H1 (cell line): Measurements from ENCODE around the gene KIF26B. TPM values are rescaled to one million over a fixed set of nuclear protein-coding genes. Genes with fewer than 3 reads are reported as not detected.

Experiments used
- CTCF ChIA-PET: fragments of 300-600 bp; sonication (Branson Sonifier 250); formaldehyde crosslinking; loops from one replicate; lab custom pipeline; 2021; ENCODE audit not compliant: partially characterized antibody; lab: Charles Lee
- POLR2A ChIA-PET: fragments of 300-600 bp; sonication (Branson Sonifier 250); formaldehyde crosslinking; loops from one replicate; lab custom pipeline; 2021; ENCODE audit warnings: inconsistent platforms; ENCODE audit not compliant: partially characterized antibody; lab: Charles Lee
- DNase-seq, 2 experiments: peaks; one replicate each; pipeline versions ENCODE4 v3.0.0 to v3.0.0-alpha.2; 2010 to 2022; ENCODE audit warnings: low spot score in 2 of 2, low read depth in 1 of 2, mixed read lengths in 1 of 2
- FAIRE-seq: peaks from 2 replicates; lab custom pipeline; 2011; peaks lifted over from hg19 to GRCh38; lab: Jason Lieb, UNC
- H2AFZ ChIP-seq: 2 replicates; pipeline ENCODE4 v1.8.1; 2012; ENCODE audit warnings: low read length, inconsistent platforms
- H2AK5ac ChIP-seq: 2 replicates; pipeline ENCODE4 v1.6.1; 2013; ENCODE audit warnings: low read depth, low read length
- H2BK120ac ChIP-seq: replicated peaks from 2 replicates; pipeline ENCODE3; 2013; ENCODE audit warnings: low read depth, low read length, inconsistent platforms
- H2BK12ac ChIP-seq: 2 replicates; pipeline ENCODE4 v1.6.1; 2013; ENCODE audit warnings: low read depth, low read length
- H2BK15ac ChIP-seq: 2 replicates; pipeline ENCODE4 v1.6.1; 2013; ENCODE audit warnings: low read length
- H2BK20ac ChIP-seq: 2 replicates; pipeline ENCODE4 v1.6.1; 2013; ENCODE audit warnings: low read length
- H2BK5ac ChIP-seq: 2 replicates; pipeline ENCODE4 v1.6.1; 2013; ENCODE audit warnings: low read depth, low read length
- H3K14ac ChIP-seq: 2 replicates; pipeline ENCODE4 v1.6.1; 2013; ENCODE audit warnings: inconsistent platforms; ENCODE audit not compliant: insufficient read length
- H3K18ac ChIP-seq: 2 replicates; pipeline ENCODE4 v1.6.1; 2013; ENCODE audit warnings: low read length; ENCODE audit errors: extremely low read depth
- H3K23ac ChIP-seq: 2 replicates; pipeline ENCODE4 v1.6.1; 2013; ENCODE audit warnings: inconsistent platforms; ENCODE audit not compliant: insufficient read length
- H3K23me2 ChIP-seq: 2 replicates; pipeline ENCODE4 v1.6.1; 2013; ENCODE audit warnings: low read depth, low read length
- H3K27ac ChIP-seq: 2 replicates; pipeline ENCODE4 v1.6.1; 2011; ENCODE audit warnings: low read depth, low read length, inconsistent platforms
- H3K27me3 ChIP-seq, 4 experiments: replicated peaks in 1 of 4; 1 replicate in 1 of 4; 2 replicates in 3 of 4; pipeline versions ENCODE4 v1.6.1 to v1.8.1; 2011 to 2013; ENCODE audit warnings: low read length in 3 of 4, mild to moderate bottlenecking in 3 of 4, inconsistent platforms in 2 of 4, mixed read lengths in 2 of 4, moderate library complexity in 1 of 4; ENCODE audit not compliant: control insufficient read depth in 3 of 4, insufficient read depth in 3 of 4; ENCODE audit errors: extremely low read depth in 1 of 4
- H3K36me3 ChIP-seq, 4 experiments: 2 replicates each; pipeline versions ENCODE4 v1.6.1 to v1.8.1; 2011 to 2013; ENCODE audit warnings: mild to moderate bottlenecking in 4 of 4, low read length in 3 of 4, moderate library complexity in 2 of 4, control low read depth in 1 of 4, inconsistent platforms in 1 of 4; ENCODE audit not compliant: insufficient read depth in 4 of 4, control insufficient read depth in 2 of 4
- H3K4ac ChIP-seq: replicated peaks from 2 replicates; pipeline ENCODE3; 2013; ENCODE audit warnings: low read length, low read depth, mixed read lengths, inconsistent platforms; ENCODE audit not compliant: insufficient read length
- H3K4me1 ChIP-seq, 4 experiments: replicated peaks in 1 of 4; 1 replicate in 1 of 4; 2 replicates in 3 of 4; pipeline versions ENCODE4 v1.6.1 to v1.8.1; 2011 to 2013; ENCODE audit warnings: low read length in 3 of 4, inconsistent platforms in 2 of 4, mixed read lengths in 1 of 4; ENCODE audit not compliant: insufficient read depth in 4 of 4, control insufficient read depth in 3 of 4
- H3K4me2 ChIP-seq, 2 experiments: 2 replicates each; pipeline versions ENCODE4 v1.6.1 to v1.8.1; 2011 to 2013; ENCODE audit warnings: low read depth in 2 of 2, low read length in 2 of 2, control low read depth in 1 of 2, inconsistent platforms in 1 of 2, mild to moderate bottlenecking in 1 of 2; ENCODE audit not compliant: insufficient read depth in 1 of 2
- H3K4me3 ChIP-seq, 4 experiments: fragments of 200-600, 300-600 bp in 1 of 4; sonication (generic), shearing (Covaris generic), sonication (Bioruptor Twin) in 1 of 4; 2 replicates each; pipeline versions ENCODE4 v1.5.1 to v1.8.1; 2011 to 2016; ENCODE audit warnings: low read length in 4 of 4, low read depth in 3 of 4, control low read depth in 2 of 4, inconsistent platforms in 2 of 4, mild to moderate bottlenecking in 2 of 4, mixed read lengths in 1 of 4, moderate library complexity in 1 of 4; ENCODE audit not compliant: insufficient read depth in 2 of 4; ENCODE audit errors: extremely low read depth in 1 of 4
- H3K56ac ChIP-seq: replicated peaks from 2 replicates; pipeline ENCODE3; 2013; ENCODE audit warnings: low read depth, mild to moderate bottlenecking, mixed read lengths, low read length, inconsistent platforms; ENCODE audit not compliant: insufficient read length
- H3K79me1 ChIP-seq: 2 replicates; pipeline ENCODE4 v1.6.1; 2013; ENCODE audit warnings: low read depth, low read length, control low read depth
- H3K79me2 ChIP-seq, 2 experiments: 2 replicates each; pipeline versions ENCODE4 v1.6.1 to v1.8.1; 2012 to 2013; ENCODE audit warnings: low read length in 2 of 2, mild to moderate bottlenecking in 2 of 2, inconsistent platforms in 1 of 2; ENCODE audit not compliant: insufficient read depth in 2 of 2, control insufficient read depth in 1 of 2
- H3K9ac ChIP-seq, 4 experiments: replicated peaks in 1 of 4; 1 replicate in 1 of 4; 2 replicates in 3 of 4; pipeline versions ENCODE4 v1.6.1 to v1.8.1; 2011 to 2013; ENCODE audit warnings: low read depth in 3 of 4, low read length in 3 of 4, control low read depth in 2 of 4, mild to moderate bottlenecking in 2 of 4, moderate library complexity in 2 of 4, inconsistent platforms in 1 of 4; ENCODE audit errors: extremely low read depth in 1 of 4
- H3K9me3 ChIP-seq, 2 experiments: 2 replicates each; pipeline versions ENCODE4 v1.6.1 to v1.8.1; 2012 to 2013; ENCODE audit warnings: mild to moderate bottlenecking in 2 of 2, moderate library complexity in 2 of 2, control low read depth in 1 of 2, inconsistent platforms in 1 of 2, low read depth in 1 of 2, low read length in 1 of 2, mixed read lengths in 1 of 2; ENCODE audit not compliant: insufficient read depth in 2 of 2
- H4K20me1 ChIP-seq, 2 experiments: replicated peaks in 1 of 2; 2 replicates each; pipeline versions ENCODE3 to v1.8.1; 2011 to 2013; ENCODE audit warnings: inconsistent platforms in 2 of 2, low read length in 2 of 2, mild to moderate bottlenecking in 1 of 2; ENCODE audit not compliant: insufficient read depth in 2 of 2, control insufficient read depth in 1 of 2
- H4K5ac ChIP-seq: 2 replicates; pipeline ENCODE4 v1.6.1; 2013; ENCODE audit warnings: low read length, low read depth, mixed read lengths, inconsistent platforms; ENCODE audit not compliant: insufficient read length
- H4K8ac ChIP-seq: 2 replicates; pipeline ENCODE4 v1.8.0; 2013; ENCODE audit warnings: mild to moderate bottlenecking, moderate library complexity, low read length, inconsistent platforms; ENCODE audit not compliant: insufficient read depth; ENCODE audit errors: extremely low read depth
- H4K91ac ChIP-seq: replicated peaks from 2 replicates; pipeline ENCODE3; 2013; ENCODE audit warnings: low read length, mixed read lengths, inconsistent platforms; ENCODE audit not compliant: insufficient read length
- KDM5A ChIP-seq: fragments of 200-600 bp; IDR thresholded peaks from 2 replicates; pipeline ENCODE4 v1.7.1; 2012; ENCODE audit warnings: mild to moderate bottlenecking, low read length, inconsistent platforms, mixed read lengths
- WGBS, 2 experiments: shearing (Covaris generic) in 1 of 2; methylation state at CpG; one replicate each; pipeline versions ENCODE4 v1.1.6 to v1.1.7; 2013 to 2015; ENCODE audit warnings: low lambda C conversion rate in 2 of 2, mixed read lengths in 2 of 2, inconsistent platforms in 1 of 2, low coverage in 1 of 2, missing lambda C conversion rate in 1 of 2; ENCODE audit not compliant: insufficient replicate concordance in 2 of 2, insufficient coverage in 1 of 2, insufficient read length in 1 of 2; ENCODE audit errors: extremely low coverage in 1 of 2, missing lambda C conversion rate in 1 of 2; 5-methylcytosine and 5-hydroxymethylcytosine counted together
- polyA plus RNA-seq, 7 experiments: library from polyadenylated mRNA; depleted of rRNA in 3 of 7; stranded (reverse) in 5 of 7; unstranded in 2 of 7; fragments of >200 nt in 5 of 7; fragments of 200-250 nt in 2 of 7; gene quantifications; 1 replicate in 5 of 7; 2 replicates in 1 of 7; 4 replicates in 1 of 7; pipeline versions ENCODE4 v1.2.1 to v1.2.3, GENCODE V29; 2011 to 2013; ENCODE audit warnings: missing spikeins in 2 of 7, mixed read lengths in 2 of 7
- total RNA-seq: library from RNA; stranded (reverse); fragmentation: NEBNext Ultra II Directional; extraction: Animal tissue kit (Norgen Biotek cat#: 25700); gene quantifications from 2 replicates; pipeline ENCODE4 v1.2.1, GENCODE V29; 2021

The KIF26B gene
- total and polyA plus RNA-seq, 2 of the 8 experiments (the other 6 are each of a cell fraction or from before 2014, with no cell fraction given) = 0.06 to 0.28 TPM

GRCh38 chr1:245420926-245421325, 266.1 kb downstream of the KIF26B start:
- no peaks in the 10 kb centered on the region for H4K20me1 ChIP-seq
- H4K8ac ChIP-seq = no peak overlapping the region
- H3K79me2 ChIP-seq = no peaks in the 10 kb centered on the region
- no peak overlapping the region for H3K9ac ChIP-seq
- no peak overlapping the region for H3K18ac ChIP-seq
- no peak overlapping the region for H3K4ac ChIP-seq
- TF ChIP-seq KDM5A = no peak
- no peak overlapping the region for H2AFZ ChIP-seq
- H4K5ac ChIP-seq = no peak overlapping the region
- H2BK5ac ChIP-seq = no peak overlapping the region
- no peak overlapping the region for H2BK12ac ChIP-seq
- no peak overlapping the region for H2BK15ac ChIP-seq
- H3K14ac ChIP-seq = no peak overlapping the region
- H3K56ac ChIP-seq = no peak overlapping the region
- CTCF ChIA-PET = interaction anchor here (1.5 kb wide), 1 partner anchor 37 kb away, joined by 4 read pairs; no protein-coding TSS in a partner anchor
- no peaks in the 10 kb centered on the region for H3K79me1 ChIP-seq
- 90% methylated on average over 2 of the region's 2 CpGs; no CpG with 5 or more reads in 1 of the 2 experiments for WGBS, 2 experiments
- no peaks in the 10 kb centered on the region; a peak in 1 of 7 replicates for H3K27me3 ChIP-seq
- H3K23me2 ChIP-seq = no peaks in the 10 kb centered on the region
- H3K27ac ChIP-seq = no peak overlapping the region
- no peak overlapping the region for H3K23ac ChIP-seq
- no peak overlapping the region for H2BK120ac ChIP-seq
- no peak overlapping the region for H4K91ac ChIP-seq
- FAIRE-seq = no peak
- H2BK20ac ChIP-seq = no peak overlapping the region
- H3K4me3 ChIP-seq = no peak overlapping the region
- H3K9me3 ChIP-seq = no peaks in the 10 kb centered on the region
- POLR2A ChIA-PET = no interaction called here
- H3K4me1 ChIP-seq = no peaks in the 10 kb centered on the region; a peak in 1 of 7 replicates
- no peak overlapping the region for H3K4me2 ChIP-seq
- DNase-seq = no peak
- H2AK5ac ChIP-seq = no peak overlapping the region
- H3K36me3 ChIP-seq = no peaks in the 10 kb centered on the region
